Measurements from ENCODE around the gene RASA3.
"Not testable (repeated sequence)": the region's sequence is repeated elsewhere in the genome, so short reads cannot be mapped to it uniquely, and the experiment has no call there.

RASA3 gene

GRCh38 chr13:114142137-114142550 is 9.7 kb upstream of the RASA3 start:
- no peak for DNase-seq

- DNase-seq: no peak
These were observed 9.0 kb upstream of the RASA3 start for GRCh38 chr13:114141261-114141996.

- DNase-seq: no peak
These were observed 8.5 kb upstream of the RASA3 start for GRCh38 chr13:114140906-114141250.

- DNase-seq: no peak
These were observed 7.9 kb upstream of the RASA3 start for GRCh38 chr13:114140131-114140905.

GRCh38 chr13:114136576-114136975 is 4.2 kb upstream of the RASA3 start:
- DNase-seq: no peak

- no peak for DNase-seq
These were observed 3.3 kb upstream of the RASA3 start for GRCh38 chr13:114135731-114136171.

- DNase-seq: no peak
These were observed 2.7 kb upstream of the RASA3 start for GRCh38 chr13:114134944-114135610.

GRCh38 chr13:114134111-114134943 is 1.9 kb upstream of the RASA3 start:
- peak; percentile 59 for DNase-seq

GRCh38 chr13:114133552-114133951 is 1.1 kb upstream of the RASA3 start:
- DNase-seq: not testable (repeated sequence)

- DNase-seq: not testable (repeated sequence)
These were observed 703 bp upstream of the RASA3 start for GRCh38 chr13:114133126-114133525.

GRCh38 chr13:114131583-114132418 is 622 bp downstream of the RASA3 start:
- peak; percentile 85 for DNase-seq

- peak; percentile 83 for DNase-seq
These were observed 1.4 kb downstream of the RASA3 start for GRCh38 chr13:114130837-114131582.

GRCh38 chr13:114130131-114130836 is 2.1 kb downstream of the RASA3 start:
- no peak for DNase-seq

- DNase-seq: no peak
These were observed 2.8 kb downstream of the RASA3 start for GRCh38 chr13:114129649-114130062.

GRCh38 chr13:114128624-114129522 is 3.5 kb downstream of the RASA3 start:
- DNase-seq: peak; percentile 71

GRCh38 chr13:114128348-114128623 is 4.1 kb downstream of the RASA3 start:
- no peak for DNase-seq

- DNase-seq: no peak
These were observed 4.7 kb downstream of the RASA3 start for GRCh38 chr13:114127473-114128347.

GRCh38 chr13:114126789-114127472 is 5.5 kb downstream of the RASA3 start:
- DNase-seq: no peak

Measured in eye (tissue), 1 donor.